ENCODE results near the gene DCUN1D3. TPM values are rescaled to one million over a fixed set of nuclear protein-coding genes. Genes with fewer than 3 reads are reported as not detected.
A peak's percentile ranks its signal among the peaks of the same experiment; 100 is the strongest.

The DCUN1D3 gene
- polyA plus RNA-seq, 2 of the 4 experiments (the other 2 are of a cell fraction): 5.2 to 7.2 TPM

GRCh38 chr16:20811889-20812439, 88.2 kb downstream of the DCUN1D3 start:
- ChIA-PET CTCF (interaction anchor here (1.4 kb wide), 1 partner anchor 271 kb away, joined by 3 read pairs; no protein-coding TSS in a partner anchor), POLR2A (no interaction called here)
- TF ChIP-seq BCL3 (IDR thresholded peaks at IDR 0.05) (no peak), ATOH8 (CRISPR knock-in tag; IDR thresholded peaks at IDR 0.05; ENCODE audit: low read depth) (no peak), RCOR1 (IDR thresholded peaks at IDR 0.05; ENCODE audit: low read depth, low read length) (no peak), CTCF (IDR thresholded peaks at IDR 0.05) (no peak), MYC (IDR thresholded peaks at IDR 0.05; ENCODE audit: borderline replicate concordance, low read length) (no peak)
- Histone ChIP-seq H3K4me2 (no peak overlapping the region), H3K27ac (no peak overlapping the region), H3K4me3 (no peak overlapping the region), H3K9me3 (no peaks in the 10 kb centered on the region), H3K4me1 (peaks cover 7% of the 10 kb centered on the region; the same call in 1 of the 3 replicates)
- FAIRE-seq (no peak), DNase-seq (ENCODE audit: low read depth in 1 of 2, low spot score in 1 of 2) (no peak), ATAC-seq (no peak)
- WGBS (ENCODE audit: missing lambda C conversion rate): 76% methylated on average over 10 of the region's 10 CpGs

GRCh38 chr16:20807862-20808261, 92.3 kb downstream of the DCUN1D3 start:
- no peaks in the 10 kb centered on the region for H3K9me3 ChIP-seq
- DNase-seq (ENCODE audit: low read depth in 1 of 2, low spot score in 1 of 2) (no peak), FAIRE-seq (no peak), ATAC-seq (no peak)
- peak overlapping the region; percentile 84 for H3K4me2 ChIP-seq
- CTCF ChIA-PET: interaction anchor here (0.6 to 2.3 kb wide), 4 partner anchors 16 to 1669 kb away, joined by 3 to 12 read pairs (median 5); no protein-coding TSS in a partner anchor
- POLR2A ChIA-PET: no interaction called here
- no peak overlapping the region; the same call in 2 of the 3 replicates for H3K4me3 ChIP-seq
- no peak for TF ChIP-seq HMGXB4 (CRISPR knock-in tag; IDR thresholded peaks at IDR 0.05; ENCODE audit: borderline replicate concordance)
- no peak for TF ChIP-seq REST (IDR thresholded peaks at IDR 0.05)
- peaks cover 7% of the 10 kb centered on the region; the same call in 1 of the 3 replicates for H3K4me1 ChIP-seq
- H3K27ac ChIP-seq: peak overlapping the region in 1 of 2 experiments; percentile 94; a peak in 1 of 6 replicates
- WGBS (ENCODE audit: missing lambda C conversion rate): 83% methylated on average over 11 of the region's 11 CpGs
